ENCODE results near the gene VAC14. TPM values are rescaled to one million over a fixed set of nuclear protein-coding genes. Genes with fewer than 3 reads are reported as not detected.

VAC14 gene
- total and polyA plus RNA-seq, 5 donors, result 18.2 to 27.4 (median 23.0) TPM

DNA sequence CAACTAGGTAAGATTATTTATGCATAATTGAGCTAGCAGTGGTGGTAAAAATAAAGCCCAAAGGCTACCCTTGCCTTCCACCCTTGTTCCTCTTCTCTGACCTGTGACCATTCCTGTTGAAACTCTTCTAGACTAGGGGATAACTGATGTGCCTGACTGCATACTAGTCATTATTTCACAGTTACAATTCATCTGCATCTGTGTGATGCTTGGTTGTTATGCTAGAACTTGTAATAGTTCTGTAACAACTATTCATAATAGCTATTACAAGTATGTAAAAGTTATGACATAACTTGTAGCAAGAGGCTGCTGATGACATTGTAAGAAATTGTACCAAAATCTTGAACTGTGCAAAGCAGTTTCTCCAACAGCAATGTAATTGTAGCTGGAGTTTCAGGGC, 2.4 kb upstream of the VAC14 start:
- Histone ChIP-seq H3K27me3 (ENCODE audit: control insufficient read depth, insufficient read depth) (no peaks in the 10 kb centered on the region), H3K4me1 (ENCODE audit: control insufficient read depth, insufficient read depth, low read length) (peaks cover 4% of the 10 kb centered on the region), H3K27ac (ENCODE audit: low read length) (no peak overlapping the region), H3K4me3 (ENCODE audit: low read length) (no peak overlapping the region), H3K9me3 (ENCODE audit: control insufficient read depth, low read length) (peaks cover 2% of the 10 kb centered on the region)
- intact Hi-C loops (cut with DNase I), result loop anchor here in 1 of 4 donors (10.0 kb wide), 1 partner anchor 551 kb away; the partner anchor contains the start of gene CALB2
- ATAC-seq (no peak), DNase-seq (no peak)

DNA sequence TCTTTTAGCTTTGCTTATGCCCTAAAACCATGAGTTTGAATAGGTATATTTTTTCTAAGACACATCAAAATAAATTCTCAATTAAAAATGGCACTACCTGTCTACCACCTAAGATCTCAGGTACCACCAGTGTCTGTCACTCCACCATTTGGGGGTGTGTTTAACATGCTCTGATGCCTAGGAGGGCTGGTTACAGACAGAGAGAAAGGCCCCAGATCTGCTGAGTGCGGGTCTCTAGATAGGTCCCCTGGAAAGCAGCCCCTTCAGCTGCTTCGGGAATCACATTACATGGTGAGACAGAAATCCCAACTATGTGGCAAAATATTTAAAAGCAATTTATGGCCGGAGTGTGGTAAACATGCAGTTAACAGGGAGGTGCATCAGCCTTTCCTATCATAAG, 653 bp upstream of the VAC14 start:
- intact Hi-C loops (cut with DNase I), result loop anchor here in 1 of 4 donors (10.0 kb wide), 1 partner anchor 553 kb away; the partner anchor contains the start of gene CALB2
- peaks cover 4% of the 10 kb centered on the region for H3K4me1 ChIP-seq (ENCODE audit: control insufficient read depth, insufficient read depth, low read length)
- DNase-seq (no peak), ATAC-seq (no peak)
- no peaks in the 10 kb centered on the region for H3K27me3 ChIP-seq (ENCODE audit: control insufficient read depth, insufficient read depth)
- no peak overlapping the region for H3K27ac ChIP-seq (ENCODE audit: low read length)
- 61% methylated on average over 3 of the region's 3 CpGs for WGBS
- H3K9me3 ChIP-seq (ENCODE audit: control insufficient read depth, low read length), result peaks cover 2% of the 10 kb centered on the region
- no peak overlapping the region for H3K4me3 ChIP-seq (ENCODE audit: low read length)

DNA sequence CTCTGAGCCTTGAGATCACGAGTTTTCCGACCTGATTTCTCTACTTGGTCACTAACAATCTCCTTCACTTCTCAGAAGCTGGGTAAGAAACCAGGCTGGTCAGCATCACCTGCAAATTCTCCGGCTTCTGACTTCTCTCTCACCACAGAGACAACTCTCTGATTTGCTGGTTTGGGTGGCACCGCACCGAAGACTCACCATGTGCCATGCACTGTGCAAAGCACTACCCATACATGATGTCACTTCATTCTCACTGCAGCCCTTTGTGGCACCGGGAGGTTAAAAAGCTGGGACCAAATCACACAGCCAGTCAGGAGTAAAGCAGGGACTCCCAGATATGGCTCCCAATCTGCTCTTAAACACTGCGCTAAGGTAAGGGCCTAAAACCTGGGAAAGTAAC, 647 bp downstream of the VAC14 start:
- peak overlapping the region; percentile 99 for H3K4me3 ChIP-seq (ENCODE audit: low read length)
- DNase-seq (no peak), ATAC-seq (peak in 1 of 2 donors; percentile 5)
- intact Hi-C loops (cut with DNase I), result loop anchor here in 1 of 4 donors (10.0 kb wide), 1 partner anchor 554 kb away; the partner anchor contains the start of gene CALB2
- H3K9me3 ChIP-seq (ENCODE audit: control insufficient read depth, low read length), result peaks cover 2% of the 10 kb centered on the region
- H3K27ac ChIP-seq (ENCODE audit: low read length), result no peak overlapping the region
- H3K27me3 ChIP-seq (ENCODE audit: control insufficient read depth, insufficient read depth), result no peaks in the 10 kb centered on the region
- peaks cover 4% of the 10 kb centered on the region for H3K4me1 ChIP-seq (ENCODE audit: control insufficient read depth, insufficient read depth, low read length)
- WGBS, result 18% methylated on average over 7 of the region's 7 CpGs

DNA sequence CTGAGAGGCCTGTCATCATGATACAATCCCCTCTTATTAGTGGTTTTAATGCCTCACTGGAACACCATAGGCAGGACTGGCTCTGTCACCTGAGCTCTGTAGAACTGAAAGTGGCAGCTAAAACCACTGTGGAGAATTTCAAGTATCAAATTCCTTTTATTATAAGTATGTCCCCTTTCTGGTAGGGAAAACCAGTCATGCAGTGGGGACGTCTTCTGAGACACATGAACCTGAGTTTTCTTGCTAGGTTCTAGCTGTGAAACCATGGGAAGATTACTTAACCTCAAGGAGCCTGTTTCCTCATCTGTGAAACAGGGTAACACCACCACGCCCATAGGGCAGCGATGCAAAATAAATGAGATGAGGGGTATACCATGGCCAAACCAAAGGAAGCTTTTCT, 4.7 kb downstream of the VAC14 start:
- DNase-seq (no peak), ATAC-seq (no peak)
- WGBS, result 83% methylated on average over 3 of the region's 3 CpGs
- Histone ChIP-seq H3K4me3 (ENCODE audit: low read length) (no peak overlapping the region), H3K27ac (ENCODE audit: low read length) (no peak overlapping the region), H3K4me1 (ENCODE audit: control insufficient read depth, insufficient read depth, low read length) (peaks cover 4% of the 10 kb centered on the region), H3K9me3 (ENCODE audit: control insufficient read depth, low read length) (no peaks in the 10 kb centered on the region), H3K27me3 (ENCODE audit: control insufficient read depth, insufficient read depth) (no peaks in the 10 kb centered on the region)
- intact Hi-C loops (cut with DNase I), result no loop called here

DNA sequence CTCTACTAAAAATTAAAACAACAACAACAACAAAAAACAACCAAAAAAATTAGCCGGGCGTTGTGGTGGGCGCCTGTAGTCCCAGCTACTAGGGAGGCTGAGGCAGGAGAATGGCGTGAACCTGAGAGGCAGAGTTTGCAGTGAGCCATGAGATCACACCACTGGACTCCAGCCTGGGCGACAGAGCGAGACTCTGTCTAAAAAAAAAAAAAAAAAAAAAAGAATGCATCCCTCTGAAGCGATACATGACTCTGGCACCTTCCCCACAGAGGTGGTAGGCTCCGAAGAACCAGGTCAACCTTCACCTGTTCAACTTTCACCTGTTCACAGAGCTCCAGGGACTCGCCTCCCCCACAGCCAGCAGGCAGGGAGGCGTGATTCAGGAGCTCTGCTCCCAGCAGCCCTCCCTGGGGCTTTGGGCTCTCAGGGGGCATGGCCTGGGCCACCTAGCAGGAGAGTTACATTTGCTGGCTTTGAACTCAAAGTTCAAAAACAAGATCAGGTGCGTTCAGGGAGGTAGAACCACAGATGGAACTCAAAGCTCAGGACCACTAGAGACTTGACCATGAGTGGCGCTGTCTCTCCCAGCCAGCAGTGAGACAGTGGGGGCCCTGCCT, 5.6 kb downstream of the VAC14 start:
- 92% methylated on average over 12 of the region's 12 CpGs for WGBS
- no peak overlapping the region for H3K4me3 ChIP-seq (ENCODE audit: low read length)
- no peak overlapping the region for H3K27ac ChIP-seq (ENCODE audit: low read length)
- intact Hi-C loops (cut with DNase I), result no loop called here
- ATAC-seq (no peak), DNase-seq (no peak)
- peaks cover 2% of the 10 kb centered on the region for H3K4me1 ChIP-seq (ENCODE audit: control insufficient read depth, insufficient read depth, low read length)
- H3K27me3 ChIP-seq (ENCODE audit: control insufficient read depth, insufficient read depth), result no peaks in the 10 kb centered on the region
- no peaks in the 10 kb centered on the region for H3K9me3 ChIP-seq (ENCODE audit: control insufficient read depth, low read length)

DNA sequence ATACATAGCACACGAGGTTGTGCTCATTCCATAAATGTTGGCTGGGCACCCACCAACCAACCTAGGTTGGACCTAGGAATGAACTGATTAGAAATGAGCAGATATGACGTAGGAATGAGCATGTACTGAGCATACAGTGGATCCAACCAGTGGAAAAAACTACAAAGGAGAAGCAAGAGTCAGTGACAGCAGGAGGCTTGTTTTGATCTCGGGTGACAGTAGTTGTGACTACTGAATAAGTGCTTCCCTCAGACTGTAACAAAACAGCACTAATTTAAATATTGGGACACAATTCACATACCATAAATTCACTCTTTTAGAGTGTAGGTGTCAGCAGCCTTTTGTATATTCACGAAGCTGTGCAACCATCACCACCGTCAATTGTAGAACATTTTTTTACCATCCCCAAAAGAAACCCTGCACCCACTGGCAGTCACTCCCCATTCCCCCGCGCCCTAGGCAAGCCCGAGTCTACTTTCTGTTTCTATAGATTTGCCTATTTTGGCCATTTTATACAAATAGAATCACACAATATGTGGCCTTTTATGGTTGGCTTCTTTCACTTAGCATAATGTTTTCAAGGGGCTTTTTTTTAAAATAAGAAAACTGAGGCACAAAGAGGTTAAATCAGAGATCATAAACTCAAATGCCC, 7.0 kb downstream of the VAC14 start:
- no peak overlapping the region for H3K27ac ChIP-seq (ENCODE audit: low read length)
- DNase-seq (no peak), ATAC-seq (no peak)
- H3K4me3 ChIP-seq (ENCODE audit: low read length), result no peak overlapping the region
- no peaks in the 10 kb centered on the region for H3K4me1 ChIP-seq (ENCODE audit: control insufficient read depth, insufficient read depth, low read length)
- H3K27me3 ChIP-seq (ENCODE audit: control insufficient read depth, insufficient read depth), result no peaks in the 10 kb centered on the region
- intact Hi-C loops (cut with DNase I), result no loop called here
- no peaks in the 10 kb centered on the region for H3K9me3 ChIP-seq (ENCODE audit: control insufficient read depth, low read length)
- 84% methylated on average over 8 of the region's 8 CpGs for WGBS

DNA sequence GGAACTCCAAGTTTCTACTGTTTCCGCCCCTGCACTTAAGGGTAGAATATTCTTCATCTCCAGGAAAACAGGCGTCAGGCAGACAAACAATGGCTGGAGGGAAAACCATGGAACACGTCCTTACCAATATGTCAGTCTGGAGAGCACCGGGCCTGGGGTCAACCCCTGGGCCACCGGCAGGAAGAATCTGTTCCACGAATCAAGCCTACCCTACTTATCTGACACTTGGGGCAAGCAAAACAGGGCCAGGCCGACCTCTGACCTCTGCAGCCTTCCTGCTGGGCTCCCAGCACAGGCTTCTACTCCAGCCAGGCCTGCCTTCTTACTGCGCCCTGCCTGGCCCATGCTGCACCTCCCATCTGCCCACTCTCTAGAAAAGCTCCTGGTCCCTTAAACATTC, 10.1 kb downstream of the VAC14 start:
- 63% methylated on average over 8 of the region's 8 CpGs for WGBS

DNA sequence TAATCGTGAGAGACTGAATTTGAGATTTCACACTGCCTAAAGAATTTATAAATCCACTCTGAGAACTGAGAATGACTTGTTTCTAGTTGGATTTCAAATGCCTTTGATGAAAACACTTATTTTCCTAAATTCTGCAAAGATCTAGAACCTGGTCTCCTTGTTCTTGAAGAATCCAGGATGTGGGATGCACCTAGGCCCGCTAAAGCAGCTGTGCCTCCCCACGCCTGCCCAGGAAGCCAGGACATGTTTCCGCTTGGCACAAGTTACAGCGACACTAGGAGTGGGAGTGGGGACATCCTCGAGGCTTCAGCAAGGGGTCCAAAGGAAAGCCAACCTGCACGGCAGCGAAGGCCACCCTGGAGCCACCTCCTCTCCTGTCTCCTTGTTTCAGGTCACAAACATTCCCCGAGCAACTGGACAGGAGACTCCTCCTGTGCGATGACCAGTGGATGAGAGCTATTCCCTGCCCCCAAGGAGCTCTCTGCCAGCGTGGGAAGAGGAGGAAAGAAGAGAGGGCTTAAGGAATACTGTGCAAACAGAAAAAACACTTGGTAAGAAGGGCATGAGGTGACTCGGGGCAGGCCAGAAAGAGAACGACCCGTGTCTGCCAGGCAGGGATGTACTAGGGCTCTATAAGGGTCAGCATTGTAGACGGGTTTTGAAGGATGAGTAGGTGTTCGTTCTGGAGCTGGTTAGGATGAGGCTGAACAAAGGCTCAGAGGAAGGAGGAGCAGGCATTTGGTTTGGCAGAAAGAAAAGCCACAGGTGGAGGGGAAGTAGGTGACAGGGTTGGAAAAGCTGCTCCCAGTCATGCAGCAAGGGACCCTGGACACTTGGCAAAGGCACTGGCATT, 11.1 kb downstream of the VAC14 start:
- H3K4me1 ChIP-seq (ENCODE audit: control insufficient read depth, insufficient read depth, low read length), result no peaks in the 10 kb centered on the region
- H3K4me3 ChIP-seq (ENCODE audit: low read length), result no peak overlapping the region
- no peaks in the 10 kb centered on the region for H3K27me3 ChIP-seq (ENCODE audit: control insufficient read depth, insufficient read depth)
- ATAC-seq (peak in 1 of 2 donors; percentile 12), DNase-seq (no peak)
- H3K27ac ChIP-seq (ENCODE audit: low read length), result no peak overlapping the region
- WGBS, result 77% methylated on average over 16 of the region's 16 CpGs
- H3K9me3 ChIP-seq (ENCODE audit: control insufficient read depth, low read length), result no peaks in the 10 kb centered on the region
- intact Hi-C loops (cut with DNase I), result no loop called here

More for the DNA sequence above, 10.1 kb downstream of the VAC14 start:
- Histone ChIP-seq H3K9me3 (ENCODE audit: control insufficient read depth, low read length) (no peaks in the 10 kb centered on the region), H3K4me3 (ENCODE audit: low read length) (no peak overlapping the region), H3K27me3 (ENCODE audit: control insufficient read depth, insufficient read depth) (no peaks in the 10 kb centered on the region), H3K27ac (ENCODE audit: low read length) (no peak overlapping the region), H3K4me1 (ENCODE audit: control insufficient read depth, insufficient read depth, low read length) (no peaks in the 10 kb centered on the region)
- ATAC-seq (peak; percentile 20 to 70), DNase-seq (peak in 1 of 3 donors; percentile 67)
- intact Hi-C loops (cut with DNase I), result no loop called here

DNA sequence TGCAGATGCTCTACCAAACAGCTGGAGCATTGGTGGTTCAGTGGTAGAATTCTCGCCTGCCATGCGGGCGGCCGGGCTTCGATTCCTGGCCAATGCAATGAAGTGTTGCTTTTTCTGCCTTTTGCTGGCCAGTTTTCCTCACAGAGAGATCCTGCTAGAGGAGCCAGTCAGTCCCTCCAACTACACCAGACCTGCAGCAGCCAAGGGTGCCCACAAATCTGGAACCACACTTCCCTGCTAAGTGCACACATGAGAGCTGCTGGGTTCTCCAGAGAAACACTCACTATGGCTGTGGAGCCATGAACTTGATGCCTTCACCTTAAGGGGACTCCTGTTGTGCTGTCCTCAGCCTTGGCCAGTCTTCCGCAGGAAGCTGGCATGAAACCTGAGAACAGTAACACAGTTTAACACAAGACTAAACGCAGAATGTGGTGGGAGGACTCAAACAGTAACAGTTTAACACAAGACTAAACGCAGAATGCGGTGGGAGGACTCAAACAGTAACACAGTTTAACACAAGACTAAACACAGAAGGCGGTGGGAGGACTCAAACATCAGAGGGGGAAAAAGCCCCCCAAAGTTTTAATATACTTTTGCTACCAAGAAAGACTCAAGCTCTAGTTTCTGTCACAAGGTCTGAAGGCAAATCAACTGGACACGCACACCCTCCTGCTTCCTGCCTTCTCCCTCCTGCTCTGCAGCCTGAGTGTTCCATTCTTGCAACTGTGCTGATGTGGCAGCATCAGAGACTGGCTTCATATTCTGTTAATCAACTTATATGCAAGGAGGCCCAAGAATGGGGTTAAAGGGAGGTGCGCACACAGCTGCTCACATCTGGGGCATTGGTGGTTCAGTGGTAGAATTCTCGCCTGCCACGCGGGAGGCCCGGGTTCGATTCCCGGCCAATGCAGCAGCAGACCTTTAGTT, 12.0 kb downstream of the VAC14 start:
- Histone ChIP-seq H3K4me1 (ENCODE audit: control insufficient read depth, insufficient read depth, low read length) (no peaks in the 10 kb centered on the region), H3K4me3 (ENCODE audit: low read length) (no peak overlapping the region), H3K9me3 (ENCODE audit: control insufficient read depth, low read length) (no peaks in the 10 kb centered on the region), H3K27me3 (ENCODE audit: control insufficient read depth, insufficient read depth) (no peaks in the 10 kb centered on the region), H3K27ac (ENCODE audit: low read length) (no peak overlapping the region)
- ATAC-seq (peak; percentile 22 to 27), DNase-seq (peak in 2 of 3 donors; percentile 80 to 83)
- WGBS, result 72% methylated on average over 18 of the region's 18 CpGs
- intact Hi-C loops (cut with DNase I), result no loop called here

DNA sequence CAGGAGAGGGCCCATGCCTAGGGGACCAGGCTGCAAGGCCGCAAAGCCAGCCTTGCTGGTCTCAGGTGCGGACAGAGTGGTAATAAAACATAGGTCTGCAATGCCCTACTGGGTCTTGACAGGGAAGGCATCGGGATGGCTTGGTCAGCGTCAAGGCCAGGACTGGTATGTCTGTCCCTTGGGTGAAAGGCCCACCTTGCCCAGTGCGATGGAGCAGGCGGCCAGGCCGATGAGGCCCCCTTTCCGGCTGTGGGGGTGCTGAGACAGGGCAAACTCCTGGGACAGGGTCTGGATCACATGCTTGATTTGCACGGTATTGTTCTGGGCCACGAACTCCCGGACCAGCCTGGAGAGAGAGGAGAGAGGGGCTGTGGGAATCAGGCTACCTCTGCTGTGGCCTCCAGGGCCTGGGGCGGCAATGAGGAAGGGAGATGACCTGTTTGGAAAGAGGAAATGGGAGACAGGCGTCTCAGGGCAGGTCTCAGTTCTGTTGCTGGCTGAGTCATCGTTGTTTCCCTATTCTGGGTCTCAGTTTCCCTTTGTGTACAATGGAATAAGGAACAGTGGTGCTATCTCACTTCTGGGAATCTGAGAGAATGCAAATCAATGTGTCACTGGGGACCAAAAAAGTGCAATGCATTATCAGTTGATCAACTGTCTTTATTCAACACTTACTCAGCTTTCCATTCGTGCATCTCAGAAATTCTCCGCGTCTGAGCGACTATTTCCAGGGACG, 14.8 kb downstream of the VAC14 start:
- H3K27ac ChIP-seq (ENCODE audit: low read length), result no peak overlapping the region
- 94% methylated on average over 19 of the region's 19 CpGs for WGBS
- H3K4me3 ChIP-seq (ENCODE audit: low read length), result no peak overlapping the region
- no peak for ATAC-seq
- DNase-seq, result no peak
- no peaks in the 10 kb centered on the region for H3K9me3 ChIP-seq (ENCODE audit: control insufficient read depth, low read length)
- no peaks in the 10 kb centered on the region for H3K4me1 ChIP-seq (ENCODE audit: control insufficient read depth, insufficient read depth, low read length)
- intact Hi-C loops (cut with DNase I), result no loop called here
- no peaks in the 10 kb centered on the region for H3K27me3 ChIP-seq (ENCODE audit: control insufficient read depth, insufficient read depth)
